ENCODE measurements around the gene ADAMTS17. TPM values are rescaled to one million over a fixed set of nuclear protein-coding genes. Genes with fewer than 3 reads are reported as not detected.
A peak's percentile ranks its signal among the peaks of the same experiment; 100 is the strongest.

ADAMTS17 gene
- total RNA-seq, 1 experiment from 2014 or later, result 1.5 TPM

DNA sequence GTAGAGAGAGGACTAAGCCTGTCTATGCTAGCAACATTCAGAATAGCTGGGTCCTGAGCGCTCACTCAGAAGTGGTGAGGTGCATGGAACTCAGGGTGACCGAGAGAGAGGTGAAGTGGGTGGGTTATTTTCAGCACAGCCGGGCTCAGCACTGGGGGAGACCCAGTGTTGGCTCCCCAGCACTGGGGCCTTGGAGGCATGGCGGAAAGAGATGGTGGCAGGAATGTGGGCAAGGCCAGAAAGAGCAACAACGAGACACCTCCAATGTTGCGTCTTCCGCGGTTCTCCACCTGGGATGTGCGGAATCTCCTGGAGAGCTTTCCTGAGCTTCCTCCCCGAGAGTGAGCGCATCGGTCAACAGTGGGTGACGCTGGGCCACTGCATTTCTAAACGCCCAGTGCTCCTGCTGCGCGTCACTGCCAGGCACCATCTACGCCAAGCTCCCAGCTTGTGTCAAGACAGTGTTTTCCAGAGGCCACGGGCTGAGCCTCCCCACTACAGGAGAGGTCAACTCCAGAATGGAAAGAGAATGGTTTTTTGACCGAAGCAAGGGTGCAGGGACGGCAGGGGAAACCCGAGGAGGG, 148.4 kb downstream of the ADAMTS17 start:
- Histone ChIP-seq H3K27me3 (replicated peaks; ENCODE audit: control insufficient read depth, insufficient read depth, low read length) (no peaks in the 10 kb centered on the region), H3K4me1 (no peaks in the 10 kb centered on the region), H3K9me3 (no peaks in the 10 kb centered on the region), H3K4me3 (ENCODE audit: low read depth, low read length) (no peak overlapping the region), H3K36me3 (ENCODE audit: control insufficient read depth, insufficient read depth, low read length) (no peaks in the 10 kb centered on the region)
- POLR2A ChIA-PET, result no interaction called here
- DNase-seq, result peak in 1 of 2 experiments; percentile 14
- TF ChIP-seq, protein P1, sequence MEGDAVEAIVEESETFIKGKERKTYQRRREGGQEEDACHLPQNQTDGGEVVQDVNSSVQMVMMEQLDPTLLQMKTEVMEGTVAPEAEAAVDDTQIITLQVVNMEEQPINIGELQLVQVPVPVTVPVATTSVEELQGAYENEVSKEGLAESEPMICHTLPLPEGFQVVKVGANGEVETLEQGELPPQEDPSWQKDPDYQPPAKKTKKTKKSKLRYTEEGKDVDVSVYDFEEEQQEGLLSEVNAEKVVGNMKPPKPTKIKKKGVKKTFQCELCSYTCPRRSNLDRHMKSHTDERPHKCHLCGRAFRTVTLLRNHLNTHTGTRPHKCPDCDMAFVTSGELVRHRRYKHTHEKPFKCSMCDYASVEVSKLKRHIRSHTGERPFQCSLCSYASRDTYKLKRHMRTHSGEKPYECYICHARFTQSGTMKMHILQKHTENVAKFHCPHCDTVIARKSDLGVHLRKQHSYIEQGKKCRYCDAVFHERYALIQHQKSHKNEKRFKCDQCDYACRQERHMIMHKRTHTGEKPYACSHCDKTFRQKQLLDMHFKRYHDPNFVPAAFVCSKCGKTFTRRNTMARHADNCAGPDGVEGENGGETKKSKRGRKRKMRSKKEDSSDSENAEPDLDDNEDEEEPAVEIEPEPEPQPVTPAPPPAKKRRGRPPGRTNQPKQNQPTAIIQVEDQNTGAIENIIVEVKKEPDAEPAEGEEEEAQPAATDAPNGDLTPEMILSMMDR (IDR thresholded peaks at IDR 0.05; ENCODE audit: insufficient read depth in 1 of 2, low read depth in 1 of 2, low read length in 1 of 2, severe bottlenecking in 1 of 2, unreplicated experiment in 1 of 2), result no peak
- H3K4me3 Mint-ChIP-seq (ENCODE audit: unreplicated experiment), result no peak overlapping the region
- CTCF ChIA-PET, result no interaction called here
- no peaks in the 10 kb centered on the region for H3K27me3 Mint-ChIP-seq (ENCODE audit: insufficient read depth, unreplicated experiment)
- H3K9me3 Mint-ChIP-seq (ENCODE audit: unreplicated experiment), result no peaks in the 10 kb centered on the region
- H3K4me1 Mint-ChIP-seq (ENCODE audit: low read depth, unreplicated experiment), result no peaks in the 10 kb centered on the region
- H3K36me3 Mint-ChIP-seq (ENCODE audit: insufficient read depth, unreplicated experiment), result no peaks in the 10 kb centered on the region
- H3K27ac Mint-ChIP-seq (ENCODE audit: unreplicated experiment), result no peak overlapping the region
- intact Hi-C loops (cut with micrococcal nuclease; ENCODE audit: unreplicated experiment), result no loop called here
- no TSS peak for BruUV-seq (replicated peaks)

DNA sequence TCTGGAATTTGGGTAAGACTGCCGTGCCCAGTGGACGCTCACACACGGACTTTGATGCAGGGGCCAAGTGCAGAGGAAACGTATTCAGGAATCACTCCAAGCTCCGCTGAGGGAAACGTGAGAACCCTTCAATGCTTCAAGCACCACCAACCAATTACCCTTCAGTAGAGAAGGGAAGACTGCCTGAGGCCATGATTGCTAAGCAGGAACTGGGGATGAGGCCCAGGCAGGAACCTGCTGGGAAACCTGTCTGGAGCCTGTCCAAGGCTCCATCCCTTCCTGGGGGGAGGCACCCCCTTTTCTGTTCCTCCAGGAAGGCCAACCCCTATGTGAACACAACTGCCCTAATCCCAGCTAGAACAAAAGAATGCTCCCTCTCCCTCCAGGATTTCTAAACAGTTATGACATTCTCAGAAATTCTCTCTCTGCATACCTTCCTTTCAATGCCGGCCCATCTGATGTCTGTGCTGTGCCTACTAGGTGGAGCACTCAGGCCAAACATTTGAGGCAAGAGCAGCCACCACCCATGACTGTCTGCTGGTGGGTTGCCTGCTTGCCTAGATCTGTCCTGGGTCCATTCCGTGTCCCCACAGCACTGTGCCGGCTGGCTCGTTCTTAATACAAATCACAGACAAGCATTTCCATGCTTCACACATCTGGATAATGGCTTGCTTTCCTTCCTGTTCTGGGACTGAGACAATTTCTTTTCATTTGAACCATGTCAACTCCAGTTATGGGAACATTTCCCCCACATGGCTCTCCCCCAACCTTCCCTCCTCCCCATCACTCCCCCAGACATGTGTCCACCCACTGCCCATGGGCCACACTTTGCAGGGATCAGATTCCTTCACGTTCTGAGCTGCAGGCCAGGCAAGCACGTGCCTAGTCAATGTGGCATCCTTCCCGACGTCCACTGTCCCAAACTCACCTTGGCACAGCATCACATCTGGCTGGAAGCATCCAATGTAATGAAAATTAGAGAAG, 149.4 kb downstream of the ADAMTS17 start:
- H3K36me3 Mint-ChIP-seq (ENCODE audit: insufficient read depth, unreplicated experiment), result no peaks in the 10 kb centered on the region
- TF ChIP-seq, protein P1 (IDR thresholded peaks at IDR 0.05; ENCODE audit: insufficient read depth in 1 of 2, low read depth in 1 of 2, low read length in 1 of 2, severe bottlenecking in 1 of 2, unreplicated experiment in 1 of 2), result no peak
- peak in 1 of 2 experiments; percentile 24 for DNase-seq
- H3K27ac Mint-ChIP-seq (ENCODE audit: unreplicated experiment), result no peak overlapping the region
- POLR2A ChIA-PET, result no interaction called here
- no peaks in the 10 kb centered on the region for H3K9me3 Mint-ChIP-seq (ENCODE audit: unreplicated experiment)
- intact Hi-C loops (cut with micrococcal nuclease; ENCODE audit: unreplicated experiment), result no loop called here
- H3K4me3 Mint-ChIP-seq (ENCODE audit: unreplicated experiment), result no peak overlapping the region
- no peaks in the 10 kb centered on the region for H3K27me3 ChIP-seq (replicated peaks; ENCODE audit: control insufficient read depth, insufficient read depth, low read length)
- no TSS peak for BruUV-seq (replicated peaks)
- H3K36me3 ChIP-seq (ENCODE audit: control insufficient read depth, insufficient read depth, low read length), result no peaks in the 10 kb centered on the region
- no peaks in the 10 kb centered on the region for H3K4me1 Mint-ChIP-seq (ENCODE audit: low read depth, unreplicated experiment)
- CTCF ChIA-PET, result interaction anchor here (0.6 kb wide), 1 partner anchor 10 kb away, joined by 3 read pairs; no protein-coding TSS in a partner anchor
- no peak overlapping the region for H3K4me3 ChIP-seq (ENCODE audit: low read depth, low read length)
- no peaks in the 10 kb centered on the region for H3K27me3 Mint-ChIP-seq (ENCODE audit: insufficient read depth, unreplicated experiment)
- no peaks in the 10 kb centered on the region for H3K9me3 ChIP-seq
- H3K4me1 ChIP-seq, result no peaks in the 10 kb centered on the region

DNA sequence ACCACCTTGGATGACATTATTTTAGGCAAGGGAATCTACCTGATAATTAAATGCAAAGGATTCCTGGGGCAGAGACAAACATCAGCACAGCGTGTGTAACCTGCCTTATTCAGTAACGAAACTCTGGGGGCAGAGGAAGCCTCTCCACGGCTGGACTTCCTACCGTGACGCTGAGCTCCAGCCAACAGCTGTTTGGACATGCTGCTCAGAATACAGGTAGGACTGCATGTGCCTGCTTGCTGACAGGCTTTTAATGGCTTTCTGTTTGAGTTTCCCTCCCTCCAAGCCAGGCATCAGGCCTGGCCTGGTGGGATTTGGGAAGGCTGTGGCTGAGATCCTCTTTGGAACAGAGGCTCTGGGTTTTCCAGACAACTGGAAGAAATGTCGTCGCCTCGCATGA, 150.6 kb downstream of the ADAMTS17 start:
- POLR2A ChIA-PET, result no interaction called here
- TF ChIP-seq, protein P1 (IDR thresholded peaks at IDR 0.05; ENCODE audit: insufficient read depth in 1 of 2, low read depth in 1 of 2, low read length in 1 of 2, severe bottlenecking in 1 of 2, unreplicated experiment in 1 of 2), result no peak
- no TSS peak for BruUV-seq (replicated peaks)
- H3K4me1 ChIP-seq, result no peaks in the 10 kb centered on the region
- no peak overlapping the region for H3K4me3 ChIP-seq (ENCODE audit: low read depth, low read length)
- CTCF ChIA-PET, result no interaction called here
- peak in 1 of 2 experiments; percentile 9 for DNase-seq
- H3K27me3 ChIP-seq (replicated peaks; ENCODE audit: control insufficient read depth, insufficient read depth, low read length), result no peaks in the 10 kb centered on the region
- no peaks in the 10 kb centered on the region for H3K36me3 ChIP-seq (ENCODE audit: control insufficient read depth, insufficient read depth, low read length)
- no peaks in the 10 kb centered on the region for H3K9me3 ChIP-seq
- H3K4me1 Mint-ChIP-seq (ENCODE audit: low read depth, unreplicated experiment), result no peaks in the 10 kb centered on the region
- intact Hi-C loops (cut with micrococcal nuclease; ENCODE audit: unreplicated experiment), result no loop called here
- H3K4me3 Mint-ChIP-seq (ENCODE audit: unreplicated experiment), result no peak overlapping the region
- H3K9me3 Mint-ChIP-seq (ENCODE audit: unreplicated experiment), result no peaks in the 10 kb centered on the region
- no peaks in the 10 kb centered on the region for H3K27me3 Mint-ChIP-seq (ENCODE audit: insufficient read depth, unreplicated experiment)
- H3K36me3 Mint-ChIP-seq (ENCODE audit: insufficient read depth, unreplicated experiment), result no peaks in the 10 kb centered on the region
- H3K27ac Mint-ChIP-seq (ENCODE audit: unreplicated experiment), result no peak overlapping the region
